ENCODE data around the gene VWA3A.
"Not testable (repeated sequence)": the region's sequence is repeated elsewhere in the genome, so short reads cannot be mapped to it uniquely, and the experiment has no call there.

Gene VWA3A

DNA sequence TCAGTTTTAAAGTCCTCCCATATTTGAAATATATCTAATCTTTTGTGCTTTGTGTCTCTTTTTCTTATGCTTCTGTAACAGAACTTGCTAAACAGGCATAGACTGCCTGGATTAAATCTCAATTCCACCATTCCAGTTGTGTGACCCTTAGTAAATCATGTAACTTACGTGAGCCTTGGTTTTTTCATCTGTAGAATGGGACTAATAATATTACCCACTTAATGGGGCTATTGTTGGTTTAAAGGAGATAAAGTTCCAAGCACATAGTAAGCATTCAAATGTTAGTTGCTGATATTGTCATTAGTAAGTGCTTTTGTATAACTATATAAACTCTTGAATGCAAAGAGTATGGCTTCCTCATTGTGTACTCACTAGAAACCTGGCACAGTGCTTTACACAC, 5.9 kb upstream of the VWA3A start:
- no peak for ATAC-seq
- no peak for DNase-seq

DNA sequence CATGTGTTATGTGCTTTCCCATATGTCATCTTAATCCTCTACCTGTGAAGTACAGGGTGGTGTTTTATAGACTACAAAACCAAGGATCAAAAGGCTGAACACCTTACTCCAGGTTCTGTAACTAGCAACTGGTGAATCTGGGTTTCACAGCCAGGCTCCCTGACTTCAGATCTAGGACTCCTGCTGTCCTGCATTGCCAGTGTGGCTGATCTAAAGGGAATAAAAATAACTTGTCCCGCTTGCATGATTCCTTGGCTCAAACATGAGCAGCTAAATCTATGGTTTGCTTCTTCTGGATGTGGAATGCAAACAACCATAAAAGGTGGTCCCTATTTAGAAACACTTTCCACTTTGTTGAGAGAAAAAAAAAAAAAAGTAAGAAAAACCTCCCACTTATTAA, 3.7 kb upstream of the VWA3A start:
- no peak for ATAC-seq
- no peak for DNase-seq

DNA sequence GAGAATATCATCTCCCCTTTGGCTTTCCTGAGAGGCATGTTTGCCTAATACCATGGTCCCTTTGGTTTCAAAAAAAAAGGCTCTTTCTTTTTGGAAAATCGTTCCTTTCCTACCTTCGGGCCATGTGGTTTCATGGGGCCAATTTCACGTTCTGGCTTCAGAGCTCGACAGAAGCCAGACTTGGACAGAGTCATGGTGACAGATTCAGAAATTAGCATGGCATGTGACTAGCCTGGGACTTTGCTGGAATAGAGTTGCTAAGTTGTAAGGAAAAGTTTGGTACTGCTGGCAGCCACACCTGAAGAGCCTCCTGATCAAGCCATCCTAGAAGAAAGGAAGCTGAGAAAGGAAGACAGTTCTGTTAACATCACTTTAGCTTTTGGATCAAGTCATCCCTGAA, 2.4 kb upstream of the VWA3A start:
- no peak for ATAC-seq
- DNase-seq, result no peak

DNA sequence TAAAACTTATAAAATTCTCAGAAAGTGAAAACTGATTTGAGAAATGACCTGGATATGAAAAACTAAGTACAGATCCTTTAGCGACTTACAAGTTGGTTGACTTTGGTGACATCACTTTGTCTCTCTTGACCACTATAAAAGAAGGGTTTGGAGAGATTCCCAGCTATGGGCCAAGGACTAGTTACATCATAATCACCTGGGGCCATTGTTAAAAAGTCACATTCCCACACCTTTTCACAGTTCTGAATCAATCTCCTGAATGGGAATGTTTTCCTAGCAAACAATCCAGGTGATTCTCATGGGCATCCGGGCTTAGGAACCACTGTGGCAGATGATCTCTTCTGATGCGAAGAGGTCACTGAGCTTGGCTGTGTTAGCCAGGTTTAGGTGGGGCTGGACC, 620 bp upstream of the VWA3A start:
- ATAC-seq, result no peak

DNA sequence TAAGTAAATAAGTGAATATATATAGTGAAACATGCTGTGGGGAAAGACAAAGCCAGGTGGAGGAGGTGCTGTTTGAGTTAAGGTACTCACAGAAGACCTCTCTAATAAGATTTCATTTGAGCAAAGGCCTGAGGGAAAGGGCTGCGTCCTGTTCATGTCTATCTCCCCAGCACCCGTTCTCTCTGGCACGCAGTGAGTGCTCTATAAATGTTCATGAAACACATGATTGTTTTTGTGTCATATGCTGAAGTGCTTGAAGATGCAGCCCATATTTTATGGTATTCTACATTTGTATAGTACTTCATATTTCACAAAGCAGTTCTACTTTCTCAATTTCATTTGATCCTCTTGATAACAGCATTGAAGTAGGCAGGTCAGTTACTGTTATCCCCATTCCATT, 990 bp downstream of the VWA3A start:
- DNase-seq (no peak), ATAC-seq (no peak)

More for the DNA sequence above, 620 bp upstream of the VWA3A start:
- no peak for DNase-seq

DNA sequence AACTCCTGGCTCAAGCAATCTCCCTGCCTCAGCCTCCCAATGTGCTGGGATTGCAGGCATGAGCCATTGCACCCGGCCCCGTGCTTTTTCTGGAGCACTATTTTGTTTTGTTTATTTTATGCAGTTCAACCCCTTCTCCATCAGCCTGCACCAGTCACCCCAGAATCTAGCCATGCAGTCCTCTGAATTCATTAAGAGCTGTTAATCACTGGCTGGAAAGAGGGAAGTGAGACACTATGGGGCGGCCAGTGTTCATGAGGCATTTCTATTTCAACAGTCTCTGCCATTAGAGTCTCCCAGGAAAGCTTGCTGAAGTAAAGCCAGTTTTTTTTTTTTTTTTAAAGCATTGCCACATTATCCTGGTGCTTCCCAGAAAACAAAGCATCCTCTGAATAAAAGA, 1.7 kb downstream of the VWA3A start:
- DNase-seq, result no peak
- ATAC-seq, result no peak

DNA sequence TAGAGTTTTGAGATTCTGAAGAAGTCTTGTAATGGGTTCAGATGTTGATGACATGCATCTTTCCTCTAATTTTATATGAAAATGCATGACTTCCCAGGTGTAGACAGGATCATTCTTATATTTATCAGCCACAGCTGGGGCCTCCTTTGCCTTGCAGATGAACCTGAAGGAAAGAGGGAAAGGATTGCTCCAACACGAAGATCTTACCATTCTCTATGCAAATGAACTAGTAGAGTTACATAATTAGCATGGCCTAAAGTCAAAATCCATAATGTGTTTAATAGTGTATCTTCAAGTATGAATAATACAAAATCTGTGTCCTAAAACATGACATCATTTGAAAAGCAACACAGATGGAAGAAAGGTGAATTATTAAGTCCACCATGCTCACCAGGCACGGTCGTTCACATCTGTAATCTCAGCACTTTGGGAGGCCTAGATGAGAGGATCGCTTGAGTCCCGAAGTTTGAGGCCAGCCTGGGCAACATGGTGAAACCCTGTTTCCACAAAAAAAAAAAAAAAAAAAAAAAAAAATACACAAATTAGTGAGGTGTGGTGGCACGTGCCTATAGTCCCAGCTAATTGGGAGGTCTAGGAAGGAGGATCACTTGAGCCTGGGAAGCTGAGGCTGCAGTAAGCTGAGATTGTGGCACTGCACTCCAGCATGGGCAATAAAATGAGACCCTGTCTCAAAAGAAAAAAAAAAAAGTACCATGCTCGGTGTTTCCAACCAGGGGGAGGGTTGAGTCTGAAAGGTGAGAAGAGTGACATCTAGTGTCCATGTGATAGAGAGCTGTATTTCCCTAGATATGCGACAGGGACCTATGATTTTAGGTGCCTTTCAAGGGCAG, 6.3 kb downstream of the VWA3A start:
- no peak for DNase-seq
- ATAC-seq, result peak; percentile 75

DNA sequence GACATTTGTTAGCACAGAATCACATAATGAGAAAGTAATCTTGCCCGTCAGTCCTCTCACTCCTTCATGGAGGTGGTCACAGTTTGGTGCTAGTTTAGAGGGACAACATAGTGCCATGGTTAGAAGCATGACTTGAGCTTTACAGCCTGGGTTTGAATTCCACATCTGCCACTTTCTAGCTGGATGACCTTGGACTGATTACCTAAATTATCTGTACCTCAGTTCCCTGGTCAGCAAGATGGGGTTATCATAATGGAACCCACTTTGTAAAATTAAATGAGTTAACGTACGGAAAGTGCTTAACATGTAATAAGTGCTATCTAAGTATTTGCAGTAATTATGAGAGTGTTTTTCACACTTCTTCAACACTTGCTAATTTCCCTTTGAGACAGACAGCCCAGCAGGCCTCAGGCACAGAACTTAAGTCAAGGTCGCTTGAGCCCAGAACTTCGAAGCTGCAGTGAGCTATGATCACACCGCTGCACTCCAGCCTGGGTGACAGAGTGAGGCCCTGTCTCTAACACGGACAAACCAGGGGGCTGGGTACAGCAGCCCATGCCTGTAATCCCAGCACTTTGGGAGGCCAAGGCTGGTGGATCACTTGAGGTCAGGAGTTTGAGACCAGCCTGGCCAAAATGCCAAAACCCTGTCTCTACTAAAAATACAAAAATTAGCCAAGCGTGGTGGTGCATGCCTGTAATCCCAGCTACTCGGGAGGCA, 7.1 kb downstream of the VWA3A start:
- DNase-seq, result no peak
- no peak for ATAC-seq

DNA sequence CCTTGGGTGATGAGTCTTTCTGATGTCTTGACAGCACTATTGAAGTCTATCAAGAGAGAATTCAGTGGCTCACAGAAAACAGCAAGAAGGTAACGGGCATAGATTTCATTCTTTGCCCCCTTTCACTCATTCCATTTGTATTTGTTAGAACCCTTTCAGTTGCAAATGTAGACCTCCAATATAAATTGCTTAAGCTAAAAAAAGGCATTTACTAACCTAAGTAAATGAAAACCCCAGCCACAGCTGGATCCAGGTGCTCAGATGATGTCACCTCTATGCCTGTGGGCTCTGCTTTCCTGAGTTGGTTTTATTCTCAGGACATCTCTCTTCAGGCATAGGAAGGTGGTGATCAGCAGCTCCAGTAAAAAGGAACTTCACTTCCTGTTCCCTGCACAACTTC, 11.1 kb downstream of the VWA3A start:
- ATAC-seq, result no peak
- DNase-seq, result no peak

DNA sequence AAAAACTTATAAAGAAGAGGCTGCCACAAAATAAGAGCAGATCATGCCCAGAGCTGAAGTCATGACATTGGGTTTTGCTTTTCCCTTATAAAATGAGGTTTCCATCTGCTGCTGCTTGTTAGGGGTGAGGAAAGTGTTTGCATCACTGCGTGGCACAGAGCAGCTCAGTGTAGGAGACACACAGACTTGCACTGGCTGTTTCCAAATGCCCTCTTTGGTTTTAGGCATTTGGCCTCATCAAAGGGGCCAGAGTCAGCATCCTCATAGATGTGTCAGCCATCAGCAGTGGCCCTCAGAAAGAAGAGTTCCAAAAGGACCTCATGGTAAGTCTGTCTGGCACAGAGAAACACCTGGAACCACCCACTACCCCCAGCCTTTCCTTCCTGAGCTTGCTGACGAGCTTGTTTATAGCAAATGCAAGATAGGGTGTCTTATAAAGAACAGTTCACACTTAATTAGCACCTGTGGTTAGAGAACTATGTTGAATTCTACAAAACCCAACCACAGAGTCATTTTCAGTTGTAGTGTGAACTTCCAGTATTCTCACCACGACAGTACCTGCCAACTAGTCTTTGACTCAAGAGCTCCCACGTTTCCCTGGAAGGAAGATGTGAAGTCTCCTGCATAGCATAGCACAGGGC, 17.0 kb downstream of the VWA3A start:
- DNase-seq (no peak), ATAC-seq (no peak)

DNA sequence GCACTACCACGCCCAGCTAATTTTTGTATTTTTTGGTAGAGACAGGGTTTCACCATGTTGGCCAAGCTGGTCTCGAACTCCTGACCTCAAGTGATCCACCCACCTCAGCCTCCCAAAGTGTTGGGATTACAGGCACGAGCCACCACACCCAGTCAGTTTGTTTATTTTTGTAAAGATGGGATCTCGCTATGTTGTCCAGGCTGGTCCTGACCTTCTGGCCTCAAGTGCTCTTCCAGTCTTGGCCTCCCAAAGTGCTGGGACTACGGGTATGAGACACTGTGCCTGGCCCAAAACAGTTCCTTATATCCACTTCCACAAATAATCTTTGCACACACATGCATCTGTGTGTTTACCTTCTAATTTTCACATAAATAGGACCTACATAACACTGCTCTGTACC, 19.3 kb downstream of the VWA3A start:
- not testable (repeated sequence) for ATAC-seq

DNA sequence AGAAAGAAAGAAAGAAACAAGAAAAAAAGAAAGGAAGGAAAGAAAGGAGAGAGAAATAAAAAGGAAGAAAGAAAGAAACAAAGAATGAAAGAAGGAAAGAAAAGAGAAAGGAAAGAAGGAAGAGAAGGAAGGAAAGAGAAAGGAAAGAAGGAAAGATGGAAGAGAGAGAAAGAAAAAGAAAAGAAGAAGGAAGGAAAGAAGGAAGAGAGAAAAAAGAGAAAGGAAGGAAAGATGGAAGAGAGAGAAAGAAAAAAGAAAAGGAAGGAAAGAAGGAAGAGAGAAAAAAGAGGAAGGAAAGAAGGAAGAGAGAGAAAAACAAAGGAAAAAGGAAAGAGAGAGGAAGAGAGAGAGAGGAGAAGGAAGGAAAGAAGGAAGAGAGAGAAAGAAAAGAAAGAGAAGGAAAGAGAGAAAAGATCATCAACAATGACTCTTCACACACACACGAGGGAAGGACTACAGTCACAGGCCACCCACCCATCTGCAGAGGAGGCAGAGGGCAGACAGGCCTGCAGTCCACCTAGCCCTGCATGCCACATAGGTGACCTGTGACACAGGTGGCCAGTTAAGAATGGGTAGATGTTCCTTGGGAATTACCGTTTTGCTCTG, 23.9 kb downstream of the VWA3A start:
- ATAC-seq (no peak), DNase-seq (no peak)

More for the DNA sequence above, 19.3 kb downstream of the VWA3A start:
- not testable (repeated sequence) for DNase-seq

DNA sequence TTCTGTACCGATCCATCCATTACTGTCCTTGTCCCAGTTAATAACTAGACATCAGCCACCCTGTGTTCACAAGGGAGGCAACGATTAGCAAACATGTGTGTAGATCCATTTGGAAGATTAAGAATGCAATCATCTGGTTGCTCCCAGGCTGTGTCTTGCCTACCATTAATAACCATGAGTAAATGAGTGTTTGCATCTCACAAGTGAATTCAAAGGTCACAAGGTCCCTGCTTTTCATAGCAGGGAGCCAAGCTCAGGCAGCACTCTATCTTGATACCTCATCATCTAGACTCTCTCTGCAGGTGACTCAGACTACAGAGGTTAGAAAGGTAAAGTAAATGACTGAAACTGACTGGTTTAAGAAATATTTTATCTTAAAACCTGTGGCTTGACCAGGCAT, 25.3 kb downstream of the VWA3A start:
- DNase-seq (no peak), ATAC-seq (no peak)

DNA sequence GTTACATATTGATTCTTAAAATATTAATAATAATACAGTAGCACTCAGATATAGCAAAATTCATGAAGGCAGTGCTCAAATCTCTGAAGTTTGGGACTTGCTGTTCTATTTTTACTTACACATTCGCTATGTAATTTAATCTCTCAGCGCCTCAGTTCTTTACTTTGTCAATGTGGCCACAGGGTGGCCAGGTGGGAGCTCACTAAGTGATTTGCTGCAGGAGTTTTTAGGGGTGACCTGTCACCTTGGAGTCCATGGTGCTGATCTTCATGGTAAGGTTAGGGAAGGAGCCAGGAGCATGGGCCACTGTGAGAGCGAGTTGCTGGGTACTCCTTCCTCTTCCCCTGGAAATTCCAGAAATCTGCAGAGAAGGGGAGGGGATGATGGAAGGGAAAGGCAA, 28.1 kb downstream of the VWA3A start:
- ATAC-seq (no peak), DNase-seq (no peak)

DNA sequence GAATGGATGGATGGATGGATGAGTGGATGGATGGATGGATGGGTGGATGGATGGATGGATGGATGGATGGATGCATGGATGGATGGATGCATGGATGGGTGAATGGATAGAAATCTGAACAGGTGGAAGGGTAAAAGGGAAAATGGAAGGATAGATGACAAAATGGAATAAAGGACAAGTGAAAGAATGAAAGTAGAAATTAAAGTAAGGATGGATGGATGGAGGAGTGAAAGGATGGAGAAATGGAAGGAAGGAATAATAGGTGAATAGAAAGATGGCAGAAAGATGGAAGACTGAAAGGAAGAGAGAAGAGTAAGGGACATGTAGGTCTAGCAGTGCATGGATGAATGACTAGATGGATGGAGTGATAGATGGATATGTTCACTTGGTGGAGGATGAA, 29.9 kb downstream of the VWA3A start:
- no peak for DNase-seq
- ATAC-seq, result no peak

DNA sequence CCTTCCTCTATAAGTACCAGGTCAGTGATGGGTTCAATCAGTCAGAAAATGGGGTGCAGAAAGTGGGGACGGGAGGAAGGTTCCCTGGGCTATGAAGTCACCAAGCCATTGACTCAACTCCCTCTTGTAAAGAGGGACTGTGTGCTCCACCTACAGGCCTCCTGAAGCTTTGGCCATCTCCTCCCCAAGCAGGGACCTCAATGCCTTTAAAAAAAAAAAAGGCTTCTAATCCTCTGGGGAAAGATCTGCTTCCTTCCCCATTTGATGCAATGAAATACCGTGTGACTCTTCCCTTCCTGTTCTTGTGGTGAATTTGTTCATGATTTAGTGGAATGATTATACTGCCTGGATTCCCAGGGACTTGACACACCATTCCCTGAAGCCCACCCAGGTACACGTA, 30.8 kb downstream of the VWA3A start:
- DNase-seq, result no peak
- no peak for ATAC-seq

DNA sequence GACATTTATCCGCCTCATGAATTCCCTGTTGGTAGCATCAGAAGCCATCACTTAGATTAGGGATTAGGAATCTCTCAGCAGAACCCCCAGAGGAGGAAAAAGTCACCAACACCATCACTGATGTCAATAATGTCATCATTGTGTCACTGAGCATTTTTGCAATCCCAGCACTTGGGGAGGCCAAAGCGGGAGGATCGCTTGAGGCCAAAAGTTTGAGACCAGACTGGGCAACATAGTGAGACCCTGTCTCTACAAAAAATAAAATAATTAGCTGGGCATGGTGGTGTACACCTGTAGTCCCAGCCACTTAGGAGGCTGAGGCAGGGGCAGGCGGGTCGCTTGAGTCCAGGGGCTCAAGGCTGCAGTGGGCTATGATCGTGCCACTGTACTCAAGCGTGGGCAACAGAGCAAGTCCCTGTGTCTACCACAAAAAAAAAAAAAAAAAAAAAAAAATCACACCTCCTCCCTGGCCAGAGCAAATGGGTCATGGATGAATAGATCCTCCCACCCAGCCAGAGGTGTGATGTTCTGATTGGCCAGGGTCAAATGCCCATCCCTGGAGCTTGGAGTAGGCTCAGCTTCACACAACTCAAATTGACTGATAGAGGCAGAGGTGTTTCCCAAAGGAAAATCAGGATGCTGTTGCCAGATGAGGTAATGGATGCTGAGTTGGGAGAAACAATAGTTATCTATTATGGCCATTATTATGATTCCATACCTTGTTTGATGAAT, 31.6 kb downstream of the VWA3A start:
- DNase-seq (no peak), ATAC-seq (no peak)

DNA sequence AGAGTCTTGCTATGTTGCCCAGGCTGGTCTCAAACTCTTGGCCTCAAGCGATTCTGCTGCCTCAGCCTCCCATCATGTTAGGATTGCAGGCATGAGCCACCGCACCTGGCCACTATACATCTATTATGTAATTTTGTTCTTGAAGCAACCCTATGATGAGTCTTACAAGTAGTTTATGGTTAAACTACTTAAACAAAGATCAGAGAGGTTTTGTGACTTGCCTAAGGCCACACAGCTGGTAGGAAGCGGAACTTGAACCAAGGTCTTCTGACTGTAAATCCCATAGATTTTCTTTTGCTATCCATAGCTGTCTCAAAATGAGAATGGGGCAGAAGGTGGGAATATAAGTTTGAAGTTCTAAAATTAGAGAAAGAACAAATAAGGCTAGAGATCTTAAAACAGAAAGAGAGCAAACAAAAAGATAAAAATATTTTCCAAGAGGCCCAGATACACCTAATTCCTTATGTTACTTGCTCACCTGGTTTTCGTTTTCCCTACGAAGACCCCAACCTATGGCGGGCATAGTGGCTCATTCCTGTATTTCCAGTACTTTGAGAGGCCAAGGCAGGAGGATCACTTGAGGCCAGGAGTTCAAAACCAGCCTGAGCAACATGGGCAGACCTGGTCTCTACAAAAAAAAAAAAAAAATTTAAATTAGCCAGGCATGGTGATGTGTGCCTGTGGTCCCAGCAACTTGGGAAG, 32.4 kb downstream of the VWA3A start:
- no peak for ATAC-seq

DNA sequence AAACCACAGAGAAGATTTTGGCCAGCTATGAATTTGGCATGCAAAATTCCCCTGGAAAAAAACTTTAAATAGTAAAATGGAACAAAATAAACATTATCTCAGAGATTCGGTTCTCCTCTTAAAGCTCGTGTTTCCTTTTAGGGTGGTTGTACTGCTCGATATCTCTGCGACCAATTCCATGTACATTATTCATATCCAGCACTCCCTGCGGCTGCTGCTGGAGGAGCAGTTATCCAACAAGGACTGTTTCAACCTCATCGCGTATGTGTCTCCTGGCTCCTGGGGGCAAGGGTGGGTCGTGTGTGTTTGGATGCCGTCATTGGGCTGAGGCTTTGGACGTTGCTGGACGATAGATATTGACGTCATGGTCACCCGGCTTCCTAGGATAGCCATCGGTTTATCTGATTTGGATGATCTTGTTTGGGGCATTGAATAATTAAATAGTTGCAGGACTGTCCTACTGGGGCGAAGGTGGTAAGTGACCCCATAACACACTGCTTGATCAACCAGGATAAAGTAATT, 33.8 kb downstream of the VWA3A start:
- no peak for ATAC-seq
- DNase-seq, result no peak

More for the DNA sequence above, 32.4 kb downstream of the VWA3A start:
- no peak for DNase-seq

DNA sequence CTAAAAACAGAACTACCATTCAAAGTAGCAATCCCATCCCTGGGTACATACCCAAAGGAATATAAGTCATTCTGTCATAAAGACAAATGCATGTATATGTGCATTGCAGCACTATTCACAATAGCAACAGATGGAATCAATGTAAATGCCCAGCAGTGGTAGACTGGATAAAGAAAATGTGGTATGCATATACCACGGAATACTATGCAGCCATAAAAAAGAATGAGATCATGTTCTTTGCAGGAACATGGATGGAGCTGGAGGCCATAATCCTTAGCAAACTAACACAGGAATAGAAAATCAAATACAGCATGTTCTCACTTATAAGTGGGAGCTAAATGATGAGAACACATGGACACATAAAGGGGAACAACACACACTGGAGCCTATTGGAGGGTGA, 36.2 kb downstream of the VWA3A start:
- ATAC-seq, result not testable (repeated sequence)

DNA sequence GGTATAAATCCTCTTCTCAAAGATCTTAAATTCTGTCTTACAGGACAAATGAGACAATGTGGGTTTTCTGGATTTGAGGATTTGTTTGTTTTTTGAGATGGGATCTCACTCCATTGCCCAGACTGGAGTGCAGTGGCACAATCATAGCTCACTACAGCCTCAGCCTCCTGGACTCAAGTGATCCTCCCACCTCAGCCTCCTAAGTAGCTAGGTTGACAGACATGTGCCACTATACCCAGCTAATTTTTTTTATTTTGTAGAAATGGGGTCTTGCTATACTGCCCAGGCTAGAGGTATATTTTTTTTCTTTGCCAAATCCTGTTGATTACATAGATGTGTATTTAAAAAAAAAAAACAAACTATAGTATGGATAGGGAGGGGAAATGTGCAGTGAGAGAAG, 38.2 kb downstream of the VWA3A start:
- ATAC-seq, result no peak
- DNase-seq, result no peak

More for the DNA sequence above, 36.2 kb downstream of the VWA3A start:
- not testable (repeated sequence) for DNase-seq

Measured in stimulated activated naive CD8-positive, alpha-beta T cell treated with anti-CD3 and anti-CD28 coated beads, Interleukin-15, Interleukin-2, amounts not matched to agents 100 U/mL and 50 U/mL, for 24 hours (primary cell).